ENCODE measurements around the gene PHLDA2. TPM values are rescaled to one million over a fixed set of nuclear protein-coding genes. Genes with fewer than 3 reads are reported as not detected.

The PHLDA2 gene
- total and polyA plus RNA-seq, 2 donors from 2014 or later, result 9.0 to 19.7 TPM

DNA sequence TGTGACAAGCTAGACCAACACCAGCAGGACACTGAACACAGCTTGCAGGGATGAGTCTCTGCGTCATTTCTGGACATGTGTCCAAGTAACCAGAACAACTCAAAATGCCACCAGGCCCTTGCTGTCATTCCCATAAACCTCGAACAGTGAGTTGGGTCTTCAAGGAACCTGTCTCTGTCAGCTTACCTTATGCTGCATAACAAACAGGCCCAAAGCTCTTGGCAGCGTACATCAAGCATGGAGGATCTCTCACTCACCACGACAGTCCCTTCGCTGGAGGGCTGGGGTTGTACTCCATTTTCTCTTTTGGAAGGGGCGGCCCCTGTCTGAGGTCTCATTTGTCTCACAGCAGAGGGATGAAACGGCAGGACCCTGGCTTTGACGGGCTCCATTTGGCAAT is 50.4 kb downstream of the PHLDA2 start:
- no peak overlapping the region for H3K4me3 ChIP-seq (ENCODE audit: low read length in 3 of 3)
- FAIRE-seq (no peak), DNase-seq (no peak)
- no peak overlapping the region for H3K27ac ChIP-seq (ENCODE audit: low read depth in 2 of 2, low read length in 2 of 2)
- H3K9me3 ChIP-seq (ENCODE audit: control insufficient read depth in 2 of 3, insufficient read depth in 1 of 3, low read length in 3 of 3), result no peaks in the 10 kb centered on the region
- no peaks in the 10 kb centered on the region for H3K36me3 ChIP-seq (ENCODE audit: control insufficient read depth in 2 of 3, insufficient read depth in 3 of 3, low read length in 3 of 3)
- intact Hi-C loops (cut with DNase I), result no loop called here
- no peaks in the 10 kb centered on the region for H3K27me3 ChIP-seq (ENCODE audit: control insufficient read depth, insufficient read depth, low read length)
- H3K9ac ChIP-seq (ENCODE audit: low read length in 3 of 3), result no peak overlapping the region
- peaks cover 0 to 5% (median 0%) of the 10 kb centered on the region in 3 donors for H3K4me1 ChIP-seq (ENCODE audit: control insufficient read depth in 2 of 3, insufficient read depth in 2 of 3, low read depth in 1 of 3, low read length in 3 of 3)
- TF ChIP-seq, protein P1, sequence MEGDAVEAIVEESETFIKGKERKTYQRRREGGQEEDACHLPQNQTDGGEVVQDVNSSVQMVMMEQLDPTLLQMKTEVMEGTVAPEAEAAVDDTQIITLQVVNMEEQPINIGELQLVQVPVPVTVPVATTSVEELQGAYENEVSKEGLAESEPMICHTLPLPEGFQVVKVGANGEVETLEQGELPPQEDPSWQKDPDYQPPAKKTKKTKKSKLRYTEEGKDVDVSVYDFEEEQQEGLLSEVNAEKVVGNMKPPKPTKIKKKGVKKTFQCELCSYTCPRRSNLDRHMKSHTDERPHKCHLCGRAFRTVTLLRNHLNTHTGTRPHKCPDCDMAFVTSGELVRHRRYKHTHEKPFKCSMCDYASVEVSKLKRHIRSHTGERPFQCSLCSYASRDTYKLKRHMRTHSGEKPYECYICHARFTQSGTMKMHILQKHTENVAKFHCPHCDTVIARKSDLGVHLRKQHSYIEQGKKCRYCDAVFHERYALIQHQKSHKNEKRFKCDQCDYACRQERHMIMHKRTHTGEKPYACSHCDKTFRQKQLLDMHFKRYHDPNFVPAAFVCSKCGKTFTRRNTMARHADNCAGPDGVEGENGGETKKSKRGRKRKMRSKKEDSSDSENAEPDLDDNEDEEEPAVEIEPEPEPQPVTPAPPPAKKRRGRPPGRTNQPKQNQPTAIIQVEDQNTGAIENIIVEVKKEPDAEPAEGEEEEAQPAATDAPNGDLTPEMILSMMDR (IDR thresholded peaks at IDR 0.05; ENCODE audit: borderline replicate concordance, extremely low read depth, insufficient read depth), result no peak

Other genes with a start within 250 kb of the PHLDA2 start
- 4.4 TPM for gene KCNQ1OT1, start 229.4 kb downstream of the PHLDA2 start, total RNA-seq
- gene KCNQ1OT1, start 229.4 kb downstream of the PHLDA2 start, polyA plus RNA-seq (ENCODE audit: insufficient read depth, low read depth, low replicate concordance), result 0.22 TPM
- gene CDKN1C, start 43.6 kb downstream of the PHLDA2 start, total RNA-seq, result 54.8 TPM
- 192 TPM for gene CDKN1C, start 43.6 kb downstream of the PHLDA2 start, polyA plus RNA-seq (ENCODE audit: insufficient read depth, low read depth, low replicate concordance)
- 133 TPM for gene NAP1L4, start 62.9 kb upstream of the PHLDA2 start, total RNA-seq
- 120 TPM for gene NAP1L4, start 62.9 kb upstream of the PHLDA2 start, polyA plus RNA-seq (ENCODE audit: insufficient read depth, low read depth, low replicate concordance)
- 49.5 TPM for gene CARS1, start 128.0 kb upstream of the PHLDA2 start, total RNA-seq
- 26.5 TPM for gene CARS1, start 128.0 kb upstream of the PHLDA2 start, polyA plus RNA-seq (ENCODE audit: insufficient read depth, low read depth, low replicate concordance)
- 63.0 TPM for gene OSBPL5, start 235.9 kb upstream of the PHLDA2 start, total RNA-seq
- 8.5 TPM for gene OSBPL5, start 235.9 kb upstream of the PHLDA2 start, polyA plus RNA-seq (ENCODE audit: insufficient read depth, low read depth, low replicate concordance)